Cardiac muscle cell (in vitro differentiated cells and primary cell): Measurements from ENCODE around the gene SLC25A10. TPM values are rescaled to one million over a fixed set of nuclear protein-coding genes. Genes with fewer than 3 reads are reported as not detected.

Experiments used
- DNase-seq, 2 donors: peaks; one replicate each; pipeline versions ENCODE4 v3.0.0 to v3.0.0-alpha.2; 2010 to 2017; ENCODE audit warnings: low read depth in 1 of 2, low spot score in 1 of 2
- H3K27ac ChIP-seq: fragments of 200-600 bp; sonication (generic); 2 replicates; pipeline ENCODE4 v1.5.1; 2016
- H3K27me3 ChIP-seq: fragments of 200-600 bp; sonication (generic); 2 replicates; pipeline ENCODE4 v1.6.0; 2016; ENCODE audit warnings: control low read depth
- H3K36me3 ChIP-seq: fragments of 200-600 bp; sonication (generic); 2 replicates; pipeline ENCODE4 v1.5.1; 2016; ENCODE audit warnings: control low read depth
- H3K4me1 ChIP-seq: fragments of 200-600 bp; sonication (generic); 2 replicates; pipeline ENCODE4 v1.8.1; 2017; ENCODE audit warnings: low read depth, mild to moderate bottlenecking, mixed run types
- H3K4me3 ChIP-seq: fragments of 200-600 bp; sonication (generic); 2 replicates; pipeline ENCODE4 v1.5.1; 2016; ENCODE audit warnings: mild to moderate bottlenecking
- H3K9me3 ChIP-seq: fragments of 200-600 bp; sonication (generic); 2 replicates; pipeline ENCODE4 v1.5.1; 2017; ENCODE audit warnings: low read depth, mild to moderate bottlenecking, control low read depth
- polyA plus RNA-seq: library from polyadenylated mRNA; unstranded; fragments of >200 nt; fragmentation: Nextera tagmentation; extraction: Ambion mirVana; gene quantifications from 2 replicates; pipeline ENCODE4 v1.2.1, GENCODE V29; 2016
- total RNA-seq: library from RNA; depleted of rRNA; stranded (reverse); fragments of >200 nt; gene quantifications from 2 replicates; pipeline ENCODE4 v1.2.3, GENCODE V29; 2016
- TF ChIP-seq, protein P1 (sequence below): IDR thresholded peaks from 2 replicates; pipeline ENCODE4 v1.5.1; 2012; ENCODE audit warnings: low read depth, mild to moderate bottlenecking, low read length

Gene SLC25A10
- total and polyA plus RNA-seq, 2 experiments from 2014 or later, result 29.3 to 52.2 TPM

DNA sequence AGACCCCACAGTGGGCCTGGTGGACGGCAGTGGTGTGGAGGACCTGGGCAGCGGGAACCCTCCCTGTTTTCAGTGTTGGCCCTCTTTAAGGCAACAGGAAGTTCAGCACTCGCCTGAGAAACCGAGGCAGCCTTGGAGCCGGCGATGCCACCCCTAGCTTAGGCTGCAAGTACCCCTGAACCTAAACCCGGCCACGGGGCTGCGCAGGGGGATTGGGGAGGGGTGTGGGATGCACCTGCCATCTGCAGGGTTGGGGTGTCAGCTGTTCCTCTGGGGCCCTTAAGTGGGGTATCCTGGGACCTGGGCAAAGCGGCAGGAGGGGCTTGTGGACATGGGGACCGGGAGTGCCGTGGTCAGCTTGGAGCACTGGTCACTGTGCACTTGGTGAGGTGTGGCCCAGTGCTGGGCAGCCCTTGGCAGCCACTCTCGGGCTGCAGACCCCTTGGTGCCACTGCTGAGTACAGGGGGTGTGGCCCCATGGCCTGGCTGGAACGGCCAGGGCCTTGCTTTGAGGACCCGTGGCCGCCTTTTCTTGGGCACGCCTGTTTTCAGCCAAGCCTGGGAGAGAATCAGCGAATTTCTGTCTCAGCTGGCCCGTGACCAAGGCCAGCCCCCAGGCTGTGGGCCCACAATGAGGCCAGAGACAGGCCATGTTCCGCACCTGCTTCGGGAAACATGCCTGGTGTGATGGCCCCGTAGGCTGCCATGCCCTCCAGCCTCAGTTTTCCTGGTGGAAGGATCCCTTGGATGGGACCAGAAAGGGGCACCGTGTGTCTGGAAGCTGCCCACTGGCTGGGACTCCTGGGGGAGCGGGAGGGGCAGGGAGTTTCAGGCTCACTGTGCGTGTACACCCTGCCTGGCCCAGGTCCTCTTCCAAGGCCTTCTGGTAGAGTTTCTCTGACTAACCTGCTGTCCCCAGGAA, 4.1 kb upstream of the SLC25A10 start:
- DNase-seq, result no peak
- H3K36me3 ChIP-seq, result peaks cover 28% of the 10 kb centered on the region
- H3K27ac ChIP-seq, result peak overlapping the region; percentile 43
- H3K4me3 ChIP-seq, result no peak overlapping the region
- TF ChIP-seq, protein P1, sequence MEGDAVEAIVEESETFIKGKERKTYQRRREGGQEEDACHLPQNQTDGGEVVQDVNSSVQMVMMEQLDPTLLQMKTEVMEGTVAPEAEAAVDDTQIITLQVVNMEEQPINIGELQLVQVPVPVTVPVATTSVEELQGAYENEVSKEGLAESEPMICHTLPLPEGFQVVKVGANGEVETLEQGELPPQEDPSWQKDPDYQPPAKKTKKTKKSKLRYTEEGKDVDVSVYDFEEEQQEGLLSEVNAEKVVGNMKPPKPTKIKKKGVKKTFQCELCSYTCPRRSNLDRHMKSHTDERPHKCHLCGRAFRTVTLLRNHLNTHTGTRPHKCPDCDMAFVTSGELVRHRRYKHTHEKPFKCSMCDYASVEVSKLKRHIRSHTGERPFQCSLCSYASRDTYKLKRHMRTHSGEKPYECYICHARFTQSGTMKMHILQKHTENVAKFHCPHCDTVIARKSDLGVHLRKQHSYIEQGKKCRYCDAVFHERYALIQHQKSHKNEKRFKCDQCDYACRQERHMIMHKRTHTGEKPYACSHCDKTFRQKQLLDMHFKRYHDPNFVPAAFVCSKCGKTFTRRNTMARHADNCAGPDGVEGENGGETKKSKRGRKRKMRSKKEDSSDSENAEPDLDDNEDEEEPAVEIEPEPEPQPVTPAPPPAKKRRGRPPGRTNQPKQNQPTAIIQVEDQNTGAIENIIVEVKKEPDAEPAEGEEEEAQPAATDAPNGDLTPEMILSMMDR, result no peak
- H3K9me3 ChIP-seq, result no peaks in the 10 kb centered on the region
- H3K27me3 ChIP-seq, result no peaks in the 10 kb centered on the region
- H3K4me1 ChIP-seq, result peaks cover 12% of the 10 kb centered on the region

DNA sequence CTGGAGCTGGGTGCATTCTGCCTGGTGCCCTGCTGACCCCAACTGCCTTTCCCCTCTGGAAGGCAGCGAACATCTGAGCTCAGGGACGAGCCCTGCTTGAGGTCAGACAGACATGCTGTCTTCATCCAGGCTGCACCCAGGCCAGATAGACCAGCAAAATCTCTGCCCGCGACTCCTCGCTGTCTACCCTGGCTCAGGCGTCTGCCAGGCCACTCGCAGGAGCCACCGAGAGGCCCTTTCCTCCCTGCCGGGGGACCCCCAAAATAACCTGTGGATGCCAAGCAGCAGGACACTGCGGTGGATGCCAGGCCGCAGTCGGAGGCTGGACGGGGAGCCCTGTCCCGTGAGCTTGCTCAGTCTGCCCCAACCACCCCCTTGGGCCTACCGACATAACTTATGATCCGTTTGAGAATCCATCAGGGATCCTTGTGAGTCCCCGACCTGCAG, 3.3 kb upstream of the SLC25A10 start:
- no peak for DNase-seq
- TF ChIP-seq, protein P1, result no peak
- H3K9me3 ChIP-seq, result no peaks in the 10 kb centered on the region
- no peak overlapping the region for H3K4me3 ChIP-seq
- H3K27ac ChIP-seq, result peak overlapping the region; percentile 43
- no peaks in the 10 kb centered on the region for H3K27me3 ChIP-seq
- peaks cover 19% of the 10 kb centered on the region for H3K4me1 ChIP-seq
- peaks cover 28% of the 10 kb centered on the region for H3K36me3 ChIP-seq

DNA sequence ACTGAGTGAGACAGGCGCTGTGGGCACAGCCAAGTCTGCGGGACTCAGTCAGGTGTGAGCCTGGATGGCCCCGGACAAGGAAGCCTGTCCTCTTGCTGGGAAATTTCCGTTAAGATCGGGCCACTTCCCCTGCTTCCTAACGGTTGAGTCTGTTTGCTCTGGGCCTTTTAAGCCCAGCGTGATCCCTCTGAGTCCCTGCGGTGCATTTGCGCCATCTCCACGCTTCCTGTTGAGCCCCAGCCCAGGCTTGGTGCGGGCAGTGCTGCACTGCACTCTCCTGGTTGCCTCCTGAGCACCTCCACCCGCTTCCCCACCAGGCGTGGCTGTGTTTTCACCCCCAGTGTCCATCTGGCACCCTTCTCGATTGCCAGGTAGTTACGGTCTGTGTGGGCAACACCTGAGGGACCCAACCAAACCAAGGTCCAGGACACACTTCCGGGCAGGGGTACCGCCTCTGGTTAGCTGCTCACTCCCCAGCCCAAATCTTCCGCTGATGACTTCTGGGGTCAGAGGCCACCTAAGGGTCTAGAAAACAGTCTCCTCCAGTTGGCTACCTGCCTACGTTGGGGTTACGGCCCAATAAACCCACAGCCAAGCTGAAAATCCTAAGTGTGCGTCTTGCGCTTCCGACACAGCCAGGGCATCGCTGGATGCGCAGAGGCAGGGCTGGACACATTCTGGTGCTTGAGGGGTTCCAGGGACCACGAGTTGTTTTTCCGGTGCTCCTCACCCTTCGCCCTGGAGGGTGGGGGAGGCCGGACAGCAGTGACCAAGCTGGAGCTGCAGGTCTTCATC, 1.4 kb upstream of the SLC25A10 start:
- peak in 1 of 2 donors; percentile 33 for DNase-seq
- TF ChIP-seq, protein P1, result no peak
- peaks cover 20% of the 10 kb centered on the region for H3K4me1 ChIP-seq
- H3K27me3 ChIP-seq, result no peaks in the 10 kb centered on the region
- peaks cover 18% of the 10 kb centered on the region for H3K36me3 ChIP-seq
- no peak overlapping the region for H3K27ac ChIP-seq
- H3K4me3 ChIP-seq, result peak overlapping the region; percentile 89
- no peaks in the 10 kb centered on the region for H3K9me3 ChIP-seq

DNA sequence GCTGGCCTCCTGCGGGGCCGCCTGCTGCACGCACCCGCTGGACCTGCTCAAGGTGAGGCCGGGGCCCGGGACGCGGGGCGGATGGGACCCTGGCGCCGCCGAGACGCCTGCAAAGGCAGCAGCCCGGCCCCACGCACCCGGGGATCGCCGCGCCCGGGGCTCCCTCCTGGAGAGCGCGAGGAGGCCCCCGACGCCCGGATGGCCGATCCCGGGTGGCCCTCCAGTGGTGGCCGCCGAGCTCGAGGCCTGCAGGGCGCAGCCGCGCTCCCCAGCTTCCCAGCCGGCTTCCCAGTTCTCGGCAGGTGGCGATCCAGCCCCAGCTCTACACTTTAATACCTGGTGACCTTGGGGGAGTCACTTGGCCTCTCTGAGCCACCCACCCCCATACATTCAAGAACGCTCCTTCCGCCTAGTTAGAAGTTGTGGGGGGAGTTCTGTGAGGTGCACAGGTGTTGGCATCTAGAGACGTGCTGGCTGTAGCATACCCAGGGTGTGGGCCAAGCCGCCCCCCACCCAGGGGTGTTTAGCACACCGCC, 452 bp downstream of the SLC25A10 start:
- DNase-seq, result peak; percentile 32 to 54
- Histone ChIP-seq H3K9me3 (no peaks in the 10 kb centered on the region), H3K4me3 (peak overlapping the region; percentile 89), H3K36me3 (peaks cover 3% of the 10 kb centered on the region), H3K27me3 (no peaks in the 10 kb centered on the region), H3K27ac (peak overlapping the region; percentile 50), H3K4me1 (peaks cover 20% of the 10 kb centered on the region)
- TF ChIP-seq, protein P1, result no peak

GRCh38 chr17:81713004-81713555, 996 bp downstream of the SLC25A10 start:
- Histone ChIP-seq H3K27ac (no peak overlapping the region), H3K36me3 (peaks cover 2% of the 10 kb centered on the region), H3K4me1 (peaks cover 20% of the 10 kb centered on the region), H3K4me3 (peak overlapping the region; percentile 89), H3K27me3 (no peaks in the 10 kb centered on the region), H3K9me3 (no peaks in the 10 kb centered on the region)
- TF ChIP-seq, protein P1, result no peak
- DNase-seq, result peak in 1 of 2 donors; percentile 16
